HepG2 (cell line): ENCODE data around the gene PCNT.

Source experiments
- ASH2L ChIP-seq: fragments of 300-600, 200-600 bp; sonication (generic); IDR thresholded peaks from 2 replicates; pipeline ENCODE4 v1.7.0; 2017; ENCODE audit warnings: low read depth, mild to moderate bottlenecking, moderate library complexity, mixed read lengths, low read length; ENCODE audit not compliant: insufficient read length
- CTCF ChIP-seq: sonication (generic); formaldehyde crosslinking; IDR thresholded peaks from 2 replicates; pipeline ENCODE4 v1.5.0; 2020; ENCODE audit warnings: mild to moderate bottlenecking, missing genetic modification reagents, moderate library complexity
- EP300 ChIP-seq, 3 experiments: sonication (generic) in 1 of 3; formaldehyde crosslinking in 1 of 3; IDR thresholded peaks; 2 replicates each; pipeline versions ENCODE4 v1.5.1 to v1.6.1; 2011 to 2020; ENCODE audit warnings: low read depth in 2 of 3, low read length in 2 of 3, borderline replicate concordance in 1 of 3, improper control_type of control experiment in 1 of 3, mild to moderate bottlenecking in 1 of 3, missing genetic modification reagents in 1 of 3, moderate library complexity in 1 of 3
- FOSL1 ChIP-seq: sonication (generic); formaldehyde crosslinking; IDR thresholded peaks from 2 replicates; pipeline ENCODE4 v1.9.0; 2021; ENCODE audit warnings: missing genetic modification reagents, borderline replicate concordance
- IRF9 ChIP-seq: sonication (generic); formaldehyde crosslinking; IDR thresholded peaks from 2 replicates; pipeline ENCODE4 v1.8.0; 2022; ENCODE audit warnings: missing genetic modification reagents, mild to moderate bottlenecking, borderline replicate concordance
- MED8 ChIP-seq: sonication (generic); formaldehyde crosslinking; IDR thresholded peaks from 2 replicates; pipeline ENCODE4 v1.8.1; 2023; ENCODE audit warnings: mild to moderate bottlenecking, missing genetic modification reagents; ENCODE audit not compliant: insufficient replicate concordance
- MXI1 ChIP-seq: IDR thresholded peaks from 3 replicates; pipeline ENCODE4 v1.6.1; 2012; ENCODE audit warnings: low read depth, low read length, inconsistent platforms, borderline replicate concordance
- SOX13 ChIP-seq, 3 experiments: fragments of 450-650 bp in 1 of 3; sonication (generic) in 1 of 3; formaldehyde crosslinking in 1 of 3; IDR thresholded peaks in 2 of 3; conservative IDR thresholded peaks in 1 of 3; 2 replicates each; pipeline versions ENCODE4 v1.5.0 to v1.6.1; 2016 to 2020; ENCODE audit warnings: antibody characterized with exemption in 1 of 3, mild to moderate bottlenecking in 1 of 3, missing compliant biosample characterization in 1 of 3, missing genetic modification reagents in 1 of 3, moderate library complexity in 1 of 3
- ZFP1 ChIP-seq: IDR thresholded peaks from 2 replicates; pipeline ENCODE4 v1.6.1; 2016
- ZNF180 ChIP-seq: sonication (generic); formaldehyde crosslinking; IDR thresholded peaks from 2 replicates; pipeline ENCODE4 v1.4.0; 2020; ENCODE audit warnings: low read depth, missing genetic modification reagents, borderline replicate concordance
- ZNF652 ChIP-seq: IDR thresholded peaks from 2 replicates; pipeline ENCODE4 v1.6.1; 2016; ENCODE audit warnings: low read depth, borderline replicate concordance
- ZNF737 ChIP-seq: sonication (generic); formaldehyde crosslinking; IDR thresholded peaks from 2 replicates; pipeline ENCODE4 v1.5.0; 2020; ENCODE audit warnings: missing genetic modification reagents, mild to moderate bottlenecking, borderline replicate concordance

GRCh38 chr21:46482846-46483231 lies 158.9 kb downstream of the PCNT start:
- TF ChIP-seq ZNF652 (CRISPR knock-in tag), result no peak
- no peak for TF ChIP-seq ASH2L
- TF ChIP-seq CTCF (CRISPR knock-in tag), result no peak
- TF ChIP-seq FOSL1 (CRISPR knock-in tag), result no peak
- TF ChIP-seq MXI1, result no peak
- TF ChIP-seq SOX13 (IDR thresholded peaks at IDR 0.05), result no peak
- TF ChIP-seq SOX13 (CRISPR knock-in tag; conservative IDR thresholded peaks at IDR 0.05 in 1 of 2, IDR thresholded peaks at IDR 0.05 in 1 of 2), result no peak
- TF ChIP-seq ZNF180 (CRISPR knock-in tag), result no peak
- TF ChIP-seq ZFP1 (CRISPR knock-in tag), result no peak
- no peak for TF ChIP-seq ZNF737 (CRISPR knock-in tag)
- TF ChIP-seq EP300 (IDR thresholded peaks at IDR 0.05; ENCODE audit: low read depth in 2 of 2, low read length in 2 of 2), result no peak
- TF ChIP-seq EP300 (CRISPR knock-in tag; IDR thresholded peaks at IDR 0.05; ENCODE audit: borderline replicate concordance), result no peak
- TF ChIP-seq IRF9 (CRISPR knock-in tag), result no peak
- TF ChIP-seq MED8 (CRISPR knock-in tag), result no peak
